DMS79 treated with DMSO at 0.1 percent for 48 hours (cell line): ENCODE results near the gene RNF181.
A peak's percentile ranks its signal among the peaks of the same experiment; 100 is the strongest.
"Not testable (repeated sequence)": the region's sequence is repeated elsewhere in the genome, so short reads cannot be mapped to it uniquely, and the experiment has no call there.

ENCODE experiments used
- DNase-seq: peaks from one replicate; lab custom pipeline; 2025; lab: John Stamatoyannopoulos, UW

RNF181 gene

DNA sequence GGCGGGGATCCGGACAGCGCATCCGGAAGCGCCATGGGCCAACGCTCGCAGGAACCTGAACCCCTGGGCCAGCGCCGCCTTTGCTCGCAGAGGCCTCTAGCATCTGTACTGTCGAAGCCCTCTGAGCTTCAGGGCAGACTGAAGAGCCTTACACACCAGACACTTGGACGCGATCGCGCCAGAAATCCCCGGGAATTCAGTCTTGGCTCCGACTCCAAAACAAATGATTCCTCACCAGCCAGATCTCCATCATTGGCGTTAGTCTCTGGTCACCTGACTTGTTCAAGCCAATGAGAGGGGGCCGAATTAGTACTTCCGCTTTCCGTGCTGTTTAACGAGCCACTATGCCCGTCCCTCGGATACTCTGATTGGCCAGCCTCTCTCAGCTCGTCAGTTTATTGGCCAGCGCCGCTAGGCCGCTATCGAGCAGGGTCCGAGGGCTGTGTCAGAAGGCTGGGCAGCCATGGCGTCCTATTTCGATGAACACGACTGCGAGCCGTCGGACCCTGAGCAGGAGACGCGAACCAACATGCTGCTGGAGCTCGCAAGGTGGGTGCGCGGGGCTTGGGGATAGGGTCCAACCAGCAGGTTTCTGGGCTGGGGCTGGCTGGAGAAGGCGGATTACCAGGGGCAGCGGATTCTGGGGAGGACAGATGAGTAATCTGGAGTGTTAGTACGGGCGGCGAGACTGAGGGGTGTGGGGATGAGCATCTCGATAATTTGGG, at the start of gene RNF181:
Gene RNF181 (plus strand): TSS at position 445 of the 725 bp plus-strand sequence. CDS start 19 bp downstream, at position 464.
- peak; percentile 99 for DNase-seq

GRCh38 chr2:85545780-85546240, 49.7 kb upstream of the RNF181 start:
- DNase-seq = no peak

- DNase-seq = no peak
Measured at GRCh38 chr2:85547089-85547858, 48.3 kb upstream of the RNF181 start.

- DNase-seq = no peak
Measured at GRCh38 chr2:85547859-85548607, 47.5 kb upstream of the RNF181 start.

- DNase-seq = no peak
Measured at GRCh38 chr2:85548608-85548900, 47.0 kb upstream of the RNF181 start.

GRCh38 chr2:85549095-85549494, 46.5 kb upstream of the RNF181 start:
- no peak for DNase-seq

DNA sequence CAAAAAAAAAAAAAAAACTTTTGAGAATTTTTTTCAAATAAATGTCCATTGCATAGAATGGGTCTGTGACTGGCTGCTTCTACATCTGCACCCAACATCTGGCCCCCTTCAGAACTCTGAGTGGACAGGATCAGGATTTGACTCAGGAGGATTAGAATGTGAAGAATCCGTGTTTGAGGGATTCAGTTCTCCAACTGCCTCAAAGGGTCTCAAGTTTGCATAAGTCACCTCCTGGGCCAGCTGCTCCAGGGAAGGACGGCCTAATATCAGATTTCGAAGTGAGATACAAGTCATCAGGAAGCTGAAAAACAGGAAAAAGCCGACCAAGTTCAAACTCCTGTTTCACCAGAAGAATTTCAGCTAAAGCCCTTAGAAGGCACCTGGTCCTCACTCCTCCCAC, 45.7 kb upstream of the RNF181 start:
- no peak for DNase-seq

GRCh38 chr2:85550486-85550885, 45.1 kb upstream of the RNF181 start:
- DNase-seq = no peak

DNA sequence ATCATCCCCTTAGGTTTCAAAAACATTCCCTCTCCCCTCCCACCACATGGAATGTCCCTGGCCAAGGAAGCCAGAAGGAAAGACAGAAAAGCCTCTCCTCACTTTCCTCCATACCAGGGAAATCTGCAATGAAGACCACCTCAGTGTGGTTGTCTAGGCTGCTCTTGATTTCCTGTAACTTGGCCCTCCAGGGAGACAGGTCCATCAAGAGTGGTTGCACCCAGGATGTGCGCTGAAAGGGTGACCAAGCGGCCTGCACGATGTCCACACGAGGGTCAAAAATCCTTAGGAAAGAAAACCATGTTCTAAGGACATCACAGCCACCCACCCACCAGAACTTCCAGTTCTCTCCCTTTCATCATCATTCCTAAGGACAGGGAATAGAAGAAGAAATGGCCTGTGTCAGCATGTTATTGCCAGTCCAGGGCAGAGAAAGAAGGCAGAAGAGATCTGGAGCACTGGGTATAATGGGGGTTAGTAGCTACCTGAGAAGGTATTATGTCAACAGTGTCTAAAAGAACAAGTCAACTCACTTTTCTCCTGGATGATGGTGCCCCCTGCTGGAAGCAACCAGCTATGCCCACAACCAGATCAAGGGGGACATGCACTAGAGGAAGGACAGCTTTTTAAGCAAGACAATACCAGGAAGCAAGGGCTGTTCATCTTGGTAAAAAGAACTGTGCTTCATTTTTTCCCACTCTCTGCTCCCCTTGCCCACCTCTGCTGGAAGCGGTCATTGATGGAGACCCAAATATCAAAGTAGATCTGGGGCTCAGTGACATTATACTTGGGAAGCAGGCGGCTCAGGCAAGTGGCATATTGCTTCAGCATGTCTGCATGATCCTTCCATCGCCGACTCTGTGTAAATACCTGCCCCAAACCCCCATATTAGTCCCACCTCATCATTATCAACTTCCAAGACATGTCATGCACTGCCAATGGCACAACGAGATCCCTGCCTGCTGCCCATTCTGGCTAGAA, 43.6 kb upstream of the RNF181 start:
- peak; percentile 71 for DNase-seq

GRCh38 chr2:85553184-85553583, 42.4 kb upstream of the RNF181 start:
- no peak for DNase-seq

- DNase-seq = no peak
Measured at GRCh38 chr2:85554980-85555612, 40.4 kb upstream of the RNF181 start.

- DNase-seq = no peak
Measured at GRCh38 chr2:85557130-85557529, 38.4 kb upstream of the RNF181 start.

GRCh38 chr2:85558160-85558559, 37.4 kb upstream of the RNF181 start:
- no peak for DNase-seq

DNA sequence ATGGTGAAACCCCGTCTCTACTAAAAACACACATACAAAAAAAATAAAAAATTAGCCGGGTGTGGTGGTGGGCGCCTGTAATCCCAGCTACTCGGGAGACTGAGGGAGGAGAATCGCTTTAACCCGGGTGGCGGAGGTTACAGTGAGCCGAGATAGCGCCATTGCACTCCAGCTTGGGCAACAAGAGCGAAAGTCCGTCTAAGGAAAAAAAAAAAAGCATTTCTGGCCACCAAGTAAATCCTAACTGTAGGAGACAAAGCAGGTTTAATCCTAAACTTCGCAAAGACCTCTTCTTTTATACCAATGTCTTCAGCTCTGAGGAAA, 35.2 kb upstream of the RNF181 start:
- DNase-seq = not testable (repeated sequence)

DNA sequence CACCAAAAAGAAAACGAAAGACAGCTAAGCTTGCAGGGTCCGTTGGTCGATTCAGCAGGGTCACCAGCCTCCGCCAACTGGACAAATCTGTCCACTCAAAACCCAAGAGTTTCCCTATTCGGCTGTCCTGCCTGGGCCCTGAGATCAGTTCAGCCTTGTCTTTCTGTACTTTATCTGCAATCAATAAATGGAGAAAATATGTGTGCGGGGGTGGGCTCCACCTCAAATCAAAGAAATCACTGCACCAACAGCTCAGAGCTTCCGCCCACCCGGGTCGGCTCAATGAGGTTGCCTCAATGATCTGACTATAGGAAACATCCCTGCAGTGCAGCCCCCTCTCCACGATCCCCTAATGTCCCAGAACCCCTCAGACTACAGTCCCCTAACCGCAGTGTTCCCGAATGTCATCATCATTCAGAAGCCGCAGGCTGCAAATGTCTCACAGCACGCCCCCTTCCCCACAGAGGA, 34.7 kb upstream of the RNF181 start:
- no peak for DNase-seq

GRCh38 chr2:85561280-85562212, 34.0 kb upstream of the RNF181 start, which contains the start of gene GGCX:
GGCX (minus strand) TSS chr2:85561493; CDS start chr2:85561428, 65 bp downstream.
- DNase-seq = peak; percentile 95

DNA sequence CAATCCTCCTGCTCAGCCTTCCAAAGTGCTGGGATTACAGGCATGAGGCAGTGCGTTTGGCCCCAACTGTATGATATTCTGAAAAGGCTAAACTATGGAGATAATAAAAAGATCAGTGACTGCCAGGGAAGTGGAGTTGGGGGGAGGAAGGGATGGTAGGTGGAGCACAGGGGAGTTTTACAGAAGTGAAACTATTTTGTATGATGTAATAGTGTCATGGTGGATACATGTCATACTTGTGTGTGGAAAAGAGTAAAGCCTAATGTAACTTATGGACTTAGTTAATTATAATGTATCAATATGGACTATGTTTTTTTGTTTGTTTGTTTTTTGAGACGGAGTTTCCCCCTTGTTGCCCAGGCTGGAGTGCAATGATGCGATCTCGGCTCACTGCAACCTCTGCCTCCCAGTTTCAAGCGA, 31.4 kb upstream of the RNF181 start:
- DNase-seq = no peak

DNA sequence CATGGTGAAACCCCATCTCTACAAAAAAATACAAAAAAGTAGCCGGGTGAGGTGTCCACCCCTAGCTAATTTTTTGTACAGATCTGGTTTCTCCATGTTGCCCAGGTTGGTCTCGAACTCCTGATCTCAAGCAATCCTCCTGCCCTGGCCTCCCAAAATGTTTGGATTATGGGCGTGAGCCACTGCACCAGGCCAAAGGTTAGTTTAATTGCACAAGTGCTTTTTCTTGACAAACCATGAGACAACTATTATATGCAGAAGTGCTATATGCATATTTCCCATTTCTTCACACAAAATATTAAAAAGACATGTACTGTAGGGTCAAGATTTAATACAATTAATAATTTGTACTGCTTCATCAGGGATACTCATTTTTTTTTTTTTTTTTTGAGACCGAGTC, 29.3 kb upstream of the RNF181 start:
- DNase-seq = no peak

DNA sequence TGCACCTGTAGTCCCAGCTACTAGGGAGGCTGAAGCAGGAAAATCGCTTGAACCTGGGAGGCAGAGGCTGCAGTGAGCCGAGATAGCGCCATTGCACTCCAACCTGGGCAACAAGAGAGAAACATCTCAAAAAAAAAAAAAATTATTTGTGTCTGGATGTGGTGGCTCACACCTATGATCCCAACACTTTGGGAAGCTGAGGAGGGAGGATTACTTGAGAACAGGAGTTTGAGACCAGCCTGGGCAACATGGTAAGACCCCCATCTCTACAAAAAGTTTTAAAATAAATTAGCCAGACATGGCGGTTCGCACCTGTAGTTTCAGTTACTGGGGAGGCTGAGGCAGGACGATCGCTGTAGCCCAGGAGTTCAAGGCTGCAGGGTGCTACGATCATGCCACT, 19.8 kb upstream of the RNF181 start:
- DNase-seq = no peak

DNA sequence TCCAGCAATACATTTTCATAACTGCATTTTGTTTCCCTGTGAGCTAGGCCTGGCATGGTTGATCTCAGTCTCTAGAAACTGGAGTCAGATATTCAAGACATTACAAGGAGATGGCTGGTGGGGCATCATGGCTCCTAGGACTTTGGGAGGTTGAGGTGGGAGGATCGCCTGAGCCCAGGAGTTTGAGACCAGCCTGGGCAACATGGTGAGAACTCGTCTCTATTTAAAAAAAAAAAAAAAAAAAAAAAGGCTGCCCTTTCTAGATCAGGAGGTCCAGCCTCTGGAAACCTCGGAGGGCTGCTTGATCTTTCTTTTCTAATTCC, 18.5 kb upstream of the RNF181 start:
- no peak for DNase-seq
